ENCODE measurements around the gene ZMAT5. TPM values are rescaled to one million over a fixed set of nuclear protein-coding genes. Genes with fewer than 3 reads are reported as not detected.
A peak's percentile ranks its signal among the peaks of the same experiment; 100 is the strongest.

ZMAT5 gene
- polyA plus RNA-seq, 1 donor = 19.2 TPM

DNA sequence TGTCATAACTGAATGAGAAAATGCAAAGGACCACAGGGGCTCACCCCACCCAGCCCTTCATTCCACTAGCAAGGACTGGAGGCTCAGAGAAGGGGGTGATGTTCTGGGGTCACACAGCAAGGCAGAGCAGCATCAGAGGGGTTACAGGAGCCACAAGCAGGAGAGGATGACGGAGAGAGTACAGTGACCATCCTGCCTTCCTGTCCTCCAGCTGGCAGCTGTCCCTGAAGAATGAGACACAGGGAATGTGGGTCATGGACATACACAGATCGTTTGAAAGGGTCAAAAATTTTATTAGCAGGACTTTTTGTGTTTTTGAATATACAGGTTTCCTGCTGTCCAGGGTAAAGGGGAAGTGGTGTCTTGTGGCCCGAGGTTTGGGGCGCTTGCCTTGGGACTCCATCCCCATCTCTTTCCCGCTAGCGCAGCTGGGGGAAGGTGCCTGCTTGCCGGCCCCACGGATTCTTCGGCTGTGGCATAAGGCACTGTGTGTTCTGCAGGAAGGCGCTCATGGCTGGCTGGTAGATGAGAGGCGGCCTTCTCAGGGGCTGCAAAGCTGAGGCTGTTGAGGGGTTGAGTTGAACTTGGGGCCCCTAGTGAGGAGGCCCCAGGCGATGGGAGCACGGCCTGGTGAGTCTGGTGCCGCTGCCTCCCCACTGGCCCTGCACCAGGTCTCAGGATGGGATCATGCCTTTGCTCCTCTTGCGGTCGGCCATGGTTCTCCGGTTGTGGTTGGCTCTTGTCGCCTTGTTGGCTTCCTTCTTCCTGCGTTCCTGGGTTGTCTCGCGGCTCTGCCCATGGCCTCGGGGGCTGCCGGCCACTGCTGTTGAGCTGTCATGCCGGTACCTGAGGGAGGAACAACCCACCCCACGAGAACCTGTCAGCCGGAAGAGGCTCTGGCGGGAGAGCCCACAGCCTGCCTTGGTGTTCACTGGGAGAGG lies 21.8 kb upstream of the ZMAT5 start:
- DNase-seq = no peak

DNA sequence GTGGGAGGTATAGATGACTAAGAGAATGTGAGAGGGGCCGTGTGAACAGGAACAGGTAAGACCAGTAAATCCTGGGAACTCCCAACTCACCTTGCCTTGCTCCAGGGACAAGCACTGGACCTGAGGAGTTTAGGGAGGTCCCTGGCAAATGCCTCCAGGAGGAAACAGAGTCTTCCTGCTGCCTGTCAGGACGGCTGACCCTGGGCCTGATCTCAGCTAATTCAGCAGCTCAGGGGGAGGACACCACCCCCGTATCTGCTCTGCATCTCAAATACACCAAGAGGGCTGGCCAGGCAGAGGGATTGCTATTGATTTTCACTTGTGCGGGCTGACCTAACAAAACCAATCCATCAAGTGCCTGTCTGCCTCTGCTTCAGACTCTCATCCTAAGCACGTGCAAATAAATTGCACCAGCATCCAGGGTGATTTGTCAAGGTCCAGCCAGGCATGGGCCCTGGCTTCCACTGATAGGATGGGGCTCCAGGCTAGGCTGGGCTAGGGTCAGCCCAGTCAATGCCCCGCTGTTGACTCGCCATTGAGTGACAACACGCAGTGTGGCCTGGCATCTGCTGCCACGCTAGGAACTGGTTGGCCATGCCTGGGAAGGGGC lies 20.7 kb upstream of the ZMAT5 start:
- DNase-seq = no peak

DNA sequence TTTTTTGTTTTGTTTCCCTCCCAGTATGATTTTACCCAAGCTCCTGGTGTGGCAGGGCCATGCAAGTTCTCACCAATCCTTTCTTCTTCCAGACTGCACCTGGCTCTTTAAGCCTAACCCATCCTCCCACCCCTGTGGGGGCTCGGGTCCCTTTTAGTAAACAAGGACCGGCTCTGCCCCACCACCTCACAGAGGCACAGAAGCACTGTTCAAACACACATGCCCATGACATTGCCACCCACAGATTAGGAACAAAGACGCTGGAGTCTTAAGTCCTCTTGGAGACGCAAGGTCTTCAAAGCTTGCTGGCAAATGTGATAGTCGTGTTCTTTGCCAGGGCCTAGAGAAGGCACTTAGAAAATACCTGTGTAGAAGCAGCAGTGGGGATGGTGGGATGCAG lies 19.2 kb upstream of the ZMAT5 start:
- DNase-seq = no peak

DNA sequence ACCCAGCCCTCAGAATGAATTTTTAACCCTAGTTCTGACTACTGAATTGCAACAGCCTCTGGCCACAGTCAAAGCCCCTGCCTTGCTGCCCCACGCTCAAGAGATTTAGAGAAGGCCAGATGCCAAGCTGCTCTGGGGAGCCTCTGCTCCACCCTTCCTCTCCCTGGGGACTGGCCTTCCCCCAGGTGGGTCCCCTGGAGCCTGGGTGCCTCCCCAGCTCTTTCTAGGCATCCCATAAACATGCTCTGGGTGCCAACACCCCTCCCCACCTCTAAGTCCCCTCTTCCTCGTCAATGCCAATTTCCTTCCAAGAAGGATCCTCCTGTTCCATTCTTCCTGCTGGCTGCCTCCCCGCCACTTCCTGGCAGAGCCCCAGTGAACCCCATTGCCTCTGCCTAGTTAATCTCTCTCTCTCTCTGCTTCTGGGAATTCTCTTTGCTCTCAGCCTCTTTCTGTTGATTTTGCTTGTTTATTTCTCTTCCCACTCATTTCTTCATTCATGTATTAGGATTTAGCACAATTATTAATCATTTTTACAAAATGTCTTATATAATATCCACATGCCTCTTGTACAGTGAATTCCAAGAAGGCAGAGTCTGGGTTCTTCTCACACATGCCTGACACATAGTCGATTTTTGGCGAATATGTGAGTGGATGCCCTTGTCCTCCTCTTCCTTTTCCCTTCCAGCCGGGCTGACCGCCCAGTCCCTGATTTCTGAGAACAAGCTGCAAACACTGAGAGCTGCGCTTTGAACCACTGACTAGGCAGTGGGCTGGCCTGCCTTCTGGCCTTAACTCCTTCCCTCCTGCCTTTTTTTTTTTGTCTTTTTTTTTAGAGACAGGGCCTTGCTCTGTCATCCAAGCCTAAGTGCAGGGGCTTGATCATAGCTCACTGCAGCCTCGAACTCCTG lies 17.9 kb upstream of the ZMAT5 start:
- DNase-seq = no peak

DNA sequence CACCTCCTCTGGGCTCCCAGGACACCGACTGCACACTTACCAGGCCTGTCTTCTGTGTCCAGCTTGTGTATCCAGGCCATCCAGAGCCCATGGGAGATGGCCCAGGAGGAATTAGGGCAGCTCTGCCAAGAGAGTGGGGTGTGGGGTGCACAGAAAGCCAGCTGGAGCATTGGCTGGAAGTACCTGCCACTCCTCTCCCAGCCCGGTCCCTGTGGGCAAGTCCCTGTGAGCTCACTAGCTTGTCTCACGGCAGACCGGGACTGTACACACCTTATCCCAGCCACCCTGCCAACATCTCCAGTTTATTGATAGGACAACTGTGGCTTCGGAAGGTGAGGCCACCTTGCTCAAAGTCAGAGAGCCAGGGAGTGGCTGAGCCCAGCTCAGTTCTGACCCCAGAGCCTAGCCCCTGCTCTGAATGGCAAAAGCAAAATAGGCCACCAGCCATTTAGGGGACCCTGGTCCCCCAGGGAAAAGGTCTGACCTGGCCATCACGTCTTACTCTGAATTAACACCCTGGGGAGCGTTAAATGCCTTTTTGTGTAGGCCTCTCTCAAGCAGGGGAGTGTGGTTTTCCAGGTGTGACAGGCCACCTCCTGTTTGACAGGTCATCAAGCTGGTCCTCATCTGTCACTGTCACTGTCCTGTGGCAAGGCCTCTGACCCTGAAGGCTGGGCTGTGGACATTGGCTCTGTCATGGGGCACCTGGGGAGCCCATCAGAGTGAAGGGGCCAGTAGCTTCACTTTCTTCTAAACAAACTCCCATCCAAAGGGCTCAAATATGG lies 15.4 kb upstream of the ZMAT5 start:
- DNase-seq = no peak

DNA sequence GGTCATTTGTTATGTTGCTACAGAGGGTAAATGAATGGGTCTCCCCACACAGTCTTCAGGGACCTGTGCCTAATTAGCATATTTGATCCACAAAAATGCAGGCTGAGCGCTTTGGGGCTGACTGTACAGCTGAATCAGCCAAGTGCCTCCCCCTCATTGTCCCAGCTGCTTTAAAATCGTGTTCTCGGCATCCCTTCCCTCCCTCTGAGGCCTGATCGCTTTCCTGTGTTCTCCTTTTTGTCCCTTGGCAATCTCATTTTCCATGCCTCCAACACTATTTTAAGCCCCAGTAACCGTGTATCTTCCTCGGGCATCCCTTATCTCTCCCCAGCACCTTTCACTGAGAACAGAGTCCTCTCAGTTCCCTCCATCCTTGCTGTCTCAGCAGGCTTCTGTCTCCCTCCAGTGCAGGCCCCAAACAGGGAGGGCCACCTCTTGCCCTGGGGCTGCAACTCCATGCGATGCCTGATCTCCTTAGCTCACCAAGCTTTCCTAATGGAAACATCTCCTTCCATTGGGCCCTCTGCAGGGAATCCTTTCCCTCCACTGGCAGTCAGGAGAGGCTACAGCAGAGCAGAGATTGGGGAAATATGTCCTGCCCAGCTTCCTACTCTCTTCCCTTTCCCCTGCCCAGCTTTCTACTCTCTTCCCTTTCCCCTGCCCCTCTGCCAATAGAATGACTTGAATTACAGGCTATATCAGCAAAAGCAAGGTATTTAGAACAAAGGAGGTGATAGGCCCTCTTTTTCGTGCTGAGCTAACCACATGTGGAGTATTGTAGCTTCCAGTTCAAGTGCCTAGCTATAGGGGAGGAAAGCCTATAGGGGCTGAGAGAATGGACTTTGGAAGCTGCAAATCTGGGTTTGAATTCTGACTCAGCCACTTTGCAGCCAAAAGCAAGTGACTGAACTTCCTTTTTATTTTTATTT lies 14.2 kb upstream of the ZMAT5 start:
- no peak for DNase-seq

DNA sequence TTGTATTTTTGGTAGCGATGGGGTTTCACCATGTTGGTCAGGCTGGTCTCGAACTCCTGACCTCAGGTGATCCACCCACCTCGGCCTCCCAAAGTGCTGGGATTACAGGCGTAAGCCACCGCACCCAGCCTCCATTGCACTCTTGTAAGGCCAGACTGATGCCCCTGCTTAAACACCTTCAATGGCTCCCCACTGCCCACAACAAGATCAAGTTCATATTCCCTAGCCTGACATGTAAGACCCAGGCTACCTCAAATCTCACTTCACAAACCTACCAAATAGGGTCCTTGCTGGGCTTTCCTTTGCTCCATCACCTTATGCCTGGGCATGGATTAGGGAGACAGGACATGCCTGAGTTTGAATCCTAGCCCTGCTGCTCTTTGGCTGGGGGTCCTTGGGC lies 13.4 kb upstream of the ZMAT5 start:
- no peak for DNase-seq

DNA sequence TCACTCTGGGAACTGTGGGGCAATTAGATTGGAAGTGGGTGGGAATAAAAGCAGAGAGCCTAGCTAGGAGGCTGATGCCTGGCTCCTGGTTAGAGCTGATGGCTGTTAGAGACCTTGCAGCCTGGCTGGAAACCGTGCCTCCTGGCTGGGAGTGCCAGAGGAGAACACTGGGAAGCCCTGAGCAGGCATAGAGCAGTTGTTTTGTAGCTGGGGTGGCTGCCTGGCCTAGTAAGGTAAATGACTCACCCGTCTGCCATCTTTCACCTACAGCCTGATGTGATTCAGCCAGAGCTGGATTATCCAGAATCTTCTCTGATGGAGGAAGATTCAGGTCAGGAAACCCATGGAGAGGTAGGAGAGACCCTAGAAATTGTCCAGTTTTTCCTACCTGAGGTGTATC lies 6.4 kb upstream of the ZMAT5 start:
- DNase-seq = no peak

DNA sequence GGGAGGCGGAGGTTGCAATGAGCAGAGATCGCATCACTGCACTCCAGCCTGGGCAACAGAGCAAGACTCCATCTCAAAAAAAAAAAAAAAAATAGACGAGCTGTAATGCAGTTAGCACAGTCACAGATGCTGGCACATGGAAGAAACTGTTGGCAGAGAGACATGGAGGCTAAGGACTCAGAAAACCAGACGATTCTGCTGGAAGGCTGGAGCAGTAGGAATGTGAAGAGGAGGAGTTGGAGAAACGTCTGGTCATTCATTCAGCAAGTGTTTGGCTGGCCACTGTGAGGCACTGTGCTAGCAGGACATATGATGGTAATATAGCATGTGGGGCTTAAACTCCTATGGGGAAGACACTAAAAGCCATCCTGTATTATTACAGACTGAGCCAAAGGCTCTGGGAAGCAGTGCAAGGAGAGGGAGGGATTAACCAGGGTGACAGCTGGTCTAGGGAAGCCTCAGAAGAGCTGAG lies 5.4 kb upstream of the ZMAT5 start:
- no peak for DNase-seq

DNA sequence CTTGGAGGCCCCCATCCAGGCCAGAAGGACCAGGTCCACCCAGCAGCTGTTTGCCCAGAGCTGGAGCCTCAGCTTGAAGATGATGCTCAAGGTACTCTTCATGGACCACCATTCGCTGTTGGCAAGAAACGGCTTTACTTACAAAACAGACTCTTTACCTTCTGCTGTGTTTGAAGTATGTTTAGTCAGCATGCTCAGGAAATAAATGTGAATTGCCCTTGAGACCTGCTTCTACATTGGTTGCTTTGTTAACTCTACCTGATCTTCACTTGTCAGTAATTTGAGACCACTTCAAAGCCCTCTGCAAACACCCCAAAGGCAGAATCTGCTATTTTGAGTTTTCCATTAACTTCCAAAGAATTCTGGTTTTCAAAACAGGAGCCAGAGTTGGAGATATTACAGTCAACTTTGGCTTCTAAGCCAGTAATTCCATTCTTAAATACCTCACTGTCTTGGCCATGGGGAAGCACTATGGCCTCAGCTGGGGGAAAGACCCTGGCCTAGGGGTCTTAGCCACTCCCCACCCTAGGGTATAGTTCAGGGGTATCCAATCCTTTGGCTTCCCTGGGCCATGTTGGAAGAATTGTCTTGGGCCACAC lies 3.0 kb upstream of the ZMAT5 start:
- DNase-seq = no peak

DNA sequence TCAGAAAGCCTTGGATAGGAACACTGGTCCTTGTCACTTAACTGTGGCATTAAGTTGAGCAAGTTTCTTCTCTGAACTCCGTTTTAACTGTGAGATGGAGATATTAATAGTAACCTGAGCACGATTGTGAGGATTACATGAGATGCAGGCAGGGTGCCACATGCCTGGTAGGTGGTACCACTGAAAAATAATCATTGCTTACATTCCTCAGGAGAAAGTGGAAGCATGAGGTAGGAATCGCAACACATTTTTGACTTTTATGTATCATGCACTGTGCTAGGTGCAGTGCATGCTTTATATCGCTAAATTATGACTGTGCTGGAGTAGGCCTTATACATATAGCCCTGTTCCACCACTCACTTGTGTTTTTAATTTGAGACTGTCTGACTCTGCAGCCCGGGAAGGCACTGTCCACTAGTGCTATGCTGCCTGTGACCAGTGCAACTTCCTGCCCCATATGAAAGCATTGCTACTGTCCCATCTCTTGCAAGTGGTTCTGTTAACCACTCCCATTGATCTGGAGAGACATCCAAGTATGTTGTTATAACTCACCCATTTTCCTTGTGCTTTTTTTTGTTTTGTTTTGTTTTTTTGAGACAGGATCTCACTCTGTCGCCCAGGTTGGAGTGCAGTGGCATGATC lies 1.4 kb upstream of the ZMAT5 start:
- DNase-seq = no peak

DNA sequence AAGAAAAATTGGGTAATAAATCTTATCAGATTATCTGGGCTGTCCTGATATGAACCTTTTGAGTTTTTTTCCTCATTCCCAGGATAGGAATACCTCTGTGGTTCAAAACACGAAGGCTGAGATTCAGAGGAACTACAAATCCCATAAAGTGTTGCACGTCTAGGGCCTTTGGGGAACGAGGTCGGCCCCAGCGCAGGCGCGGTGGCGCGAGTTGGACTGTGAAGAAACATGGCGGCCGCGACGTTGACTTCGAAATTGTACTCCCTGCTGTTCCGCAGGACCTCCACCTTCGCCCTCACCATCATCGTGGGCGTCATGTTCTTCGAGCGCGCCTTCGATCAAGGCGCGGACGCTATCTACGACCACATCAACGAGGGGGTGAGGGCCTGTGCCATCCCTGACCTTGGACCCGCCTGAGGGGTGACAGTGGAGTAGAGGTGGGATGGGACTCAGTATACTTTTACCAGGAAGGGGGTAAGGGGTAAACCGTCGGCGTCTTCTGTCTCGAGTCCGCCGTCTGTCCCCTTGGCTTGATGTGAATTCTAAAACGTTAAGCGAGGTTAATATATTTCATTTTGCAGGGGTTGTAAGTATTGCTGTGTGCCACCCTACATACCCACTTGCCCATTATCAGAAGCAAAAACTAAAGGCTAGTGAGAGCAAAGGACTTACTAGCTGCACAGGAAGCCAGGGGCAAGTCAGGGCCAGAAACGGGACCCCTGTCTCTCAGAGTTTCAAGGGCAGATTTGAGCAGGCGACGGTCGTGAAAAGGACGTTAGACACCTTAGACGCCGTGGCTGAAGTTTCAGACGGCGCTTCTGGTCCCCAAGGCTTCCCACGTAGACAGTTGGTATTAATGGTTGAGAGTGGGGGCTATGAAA lies 604 bp upstream of the ZMAT5 start, which contains the start of gene UQCR10:
Gene UQCR10 (plus strand): TSS at position 199 of the 881 bp plus-strand sequence. CDS start 30 bp downstream, at position 229.
- peak; percentile 89 for DNase-seq

DNA sequence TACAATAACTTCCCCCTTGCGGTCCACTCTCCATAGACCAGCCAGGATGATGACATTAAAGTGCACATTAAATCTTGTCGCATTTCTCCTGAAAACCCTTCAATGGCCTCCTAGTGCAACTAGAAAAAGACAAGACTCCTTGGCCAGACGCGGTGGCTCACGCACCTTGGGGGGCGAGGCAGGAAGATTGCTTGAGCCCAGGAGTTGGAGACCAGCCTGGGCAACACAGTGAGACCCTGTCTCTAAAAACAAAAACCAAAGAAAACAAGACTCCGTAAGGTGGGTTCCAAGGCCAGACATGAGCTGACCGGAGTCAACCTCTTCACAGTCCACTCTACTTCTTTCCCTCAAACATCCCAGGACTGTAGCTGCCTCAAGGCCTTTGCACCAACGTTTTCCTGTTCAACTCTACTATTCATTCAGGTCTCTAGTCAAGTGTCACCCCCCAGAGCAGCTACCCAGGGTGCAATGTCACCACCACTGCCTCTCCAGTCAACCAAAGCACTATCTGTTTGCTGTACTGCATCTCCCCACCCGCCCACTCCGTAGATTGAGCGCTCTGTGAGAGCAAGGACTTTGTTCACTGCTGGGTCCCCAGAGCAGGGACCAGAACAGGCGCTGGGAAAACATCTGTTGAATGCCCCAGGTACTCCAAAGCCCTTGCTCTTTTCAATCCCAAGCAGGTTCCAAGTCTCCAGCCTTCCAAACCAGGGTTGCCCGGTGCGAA lies 739 bp downstream of the ZMAT5 start:
- DNase-seq = no peak

DNA sequence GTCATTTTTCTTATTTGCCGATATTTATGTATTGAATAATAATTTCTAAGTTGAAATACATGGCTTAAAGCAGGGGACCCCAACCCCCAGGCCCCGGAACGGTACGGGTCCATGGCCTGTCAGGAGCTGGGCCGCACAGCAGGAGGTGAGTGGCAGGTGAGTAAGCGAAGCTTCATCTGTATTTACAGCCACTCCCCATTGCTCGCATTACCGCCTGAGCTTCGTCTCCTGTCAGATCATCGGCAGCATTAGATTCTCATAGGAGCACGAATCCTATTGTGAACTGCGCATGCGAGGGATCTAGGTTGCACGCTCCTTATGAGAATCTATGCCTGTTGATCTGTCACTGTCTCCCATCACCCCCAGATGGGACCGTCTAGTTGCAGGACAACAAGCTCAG lies 4.5 kb downstream of the ZMAT5 start:
- no peak for DNase-seq

DNA sequence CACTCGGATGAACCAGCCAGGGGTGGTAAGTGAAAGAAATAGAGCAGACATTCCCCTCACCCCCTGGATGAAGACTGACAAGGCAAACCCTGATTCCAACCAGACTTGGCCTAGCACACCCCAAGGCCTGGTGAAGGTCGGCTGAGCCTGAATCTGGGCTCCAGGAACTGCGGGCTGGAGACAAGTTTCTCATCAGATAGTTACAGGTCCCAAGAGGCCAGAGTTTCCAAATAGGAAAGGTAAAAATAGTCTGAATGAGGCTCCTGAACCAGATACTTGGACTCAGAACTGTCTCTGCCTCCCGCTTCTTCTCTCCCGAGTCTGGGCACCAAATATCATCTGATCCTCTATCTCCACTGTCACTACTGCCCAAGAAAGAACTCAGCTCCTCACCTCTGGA lies 7.8 kb downstream of the ZMAT5 start:
- no peak for DNase-seq

DNA sequence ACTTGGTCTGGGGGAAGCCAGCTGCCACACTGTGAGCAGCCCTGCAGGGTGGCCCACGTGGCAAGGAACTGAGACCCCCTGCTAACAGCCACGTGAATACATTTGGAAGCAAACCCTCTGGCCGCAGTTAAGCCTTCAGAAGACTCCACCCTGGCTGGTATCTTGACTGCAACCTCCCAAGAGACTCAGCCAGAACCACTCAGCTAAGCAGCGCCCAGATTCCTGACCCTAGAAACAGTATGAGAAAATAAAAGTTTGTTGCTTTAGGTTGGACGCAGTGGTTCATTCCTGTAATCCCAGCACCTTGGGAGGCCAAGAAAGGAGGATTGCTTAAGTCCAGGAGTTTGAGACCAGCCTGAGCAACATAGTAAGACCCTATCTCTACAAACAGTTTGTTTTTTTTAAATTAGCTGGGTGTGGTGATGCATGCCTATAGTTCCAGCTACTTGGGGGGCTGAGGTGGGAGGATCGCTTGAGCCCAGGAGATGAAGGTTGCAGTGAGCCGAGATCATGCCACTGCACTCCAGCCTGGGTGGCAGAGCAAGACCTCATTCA lies 8.7 kb downstream of the ZMAT5 start:
- DNase-seq = no peak

DNA sequence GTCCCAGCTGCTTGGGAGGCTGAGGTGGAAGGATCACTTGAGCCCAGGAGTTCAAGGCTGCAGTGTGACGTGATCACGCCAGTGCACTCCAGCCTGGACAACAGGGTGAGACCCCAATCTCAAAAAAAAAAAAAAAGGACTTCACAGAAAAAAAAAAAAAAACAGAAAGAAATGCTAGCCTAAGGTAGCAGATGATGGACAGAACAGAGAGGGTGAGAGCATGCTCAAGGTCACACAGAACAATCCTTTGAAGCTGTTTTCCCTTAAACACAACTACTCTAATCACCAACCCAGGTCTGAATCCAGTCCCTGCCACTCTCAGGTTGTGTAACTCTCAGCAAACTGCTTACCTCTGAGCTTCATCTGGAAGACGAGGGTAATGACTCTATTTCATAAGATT lies 9.7 kb downstream of the ZMAT5 start:
- no peak for DNase-seq
